ENCODE measurements around the gene FTCDNL1.

GRCh38 chr2:199842631-199843395 is 8.2 kb downstream of the FTCDNL1 start:
- no peak for TF ChIP-seq POLR2A (IDR thresholded peaks at IDR 0.05; ENCODE audit: low read length)
- TF ChIP-seq GATA1 (IDR thresholded peaks at IDR 0.05; ENCODE audit: low read depth, low read length) = no peak
